ENCODE results near the gene DHRS4L2.
A peak's percentile ranks its signal among the peaks of the same experiment; 100 is the strongest.
"Not testable (repeated sequence)": the region's sequence is repeated elsewhere in the genome, so short reads cannot be mapped to it uniquely, and the experiment has no call there.

DHRS4L2 gene

DNA sequence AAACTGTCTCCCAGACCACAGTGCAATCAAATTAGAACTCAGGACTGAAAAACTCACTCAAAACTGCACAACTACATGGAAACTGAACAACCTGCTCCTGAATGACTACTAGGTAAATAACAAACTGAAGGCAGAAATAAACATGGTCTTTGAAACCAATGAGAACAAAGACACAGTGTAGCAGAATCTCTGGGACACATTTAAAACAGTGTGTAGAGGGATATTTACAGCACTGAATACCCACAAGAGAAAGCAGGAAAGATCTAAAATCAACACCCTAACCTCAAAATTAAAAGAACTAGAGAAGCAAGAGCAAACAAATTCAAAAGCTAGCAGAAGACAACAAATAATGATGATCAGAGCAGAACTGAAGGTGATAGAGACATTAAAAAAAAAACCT is 14.7 kb upstream of the DHRS4L2 start:
- not testable (repeated sequence) for DNase-seq

DNA sequence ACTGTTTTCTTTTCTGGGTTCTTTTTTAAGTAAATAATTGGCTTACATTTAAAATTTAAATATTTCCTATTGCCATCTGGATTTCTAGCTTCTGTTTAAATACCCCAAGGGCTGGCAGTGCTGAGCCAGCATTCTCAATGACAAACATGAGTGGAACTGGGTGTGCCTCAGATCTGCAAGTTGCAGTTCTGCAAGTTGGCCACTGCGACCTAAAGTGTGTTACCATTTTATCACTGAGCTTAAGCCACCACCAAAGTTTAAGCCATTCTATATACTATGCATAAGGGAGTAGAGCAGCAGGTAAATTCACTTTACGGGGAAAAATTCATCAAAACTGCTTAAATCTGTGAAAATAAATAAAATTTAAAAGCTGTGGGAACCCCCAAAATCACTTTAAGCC is 11.5 kb upstream of the DHRS4L2 start:
- DNase-seq = not testable (repeated sequence)

DNA sequence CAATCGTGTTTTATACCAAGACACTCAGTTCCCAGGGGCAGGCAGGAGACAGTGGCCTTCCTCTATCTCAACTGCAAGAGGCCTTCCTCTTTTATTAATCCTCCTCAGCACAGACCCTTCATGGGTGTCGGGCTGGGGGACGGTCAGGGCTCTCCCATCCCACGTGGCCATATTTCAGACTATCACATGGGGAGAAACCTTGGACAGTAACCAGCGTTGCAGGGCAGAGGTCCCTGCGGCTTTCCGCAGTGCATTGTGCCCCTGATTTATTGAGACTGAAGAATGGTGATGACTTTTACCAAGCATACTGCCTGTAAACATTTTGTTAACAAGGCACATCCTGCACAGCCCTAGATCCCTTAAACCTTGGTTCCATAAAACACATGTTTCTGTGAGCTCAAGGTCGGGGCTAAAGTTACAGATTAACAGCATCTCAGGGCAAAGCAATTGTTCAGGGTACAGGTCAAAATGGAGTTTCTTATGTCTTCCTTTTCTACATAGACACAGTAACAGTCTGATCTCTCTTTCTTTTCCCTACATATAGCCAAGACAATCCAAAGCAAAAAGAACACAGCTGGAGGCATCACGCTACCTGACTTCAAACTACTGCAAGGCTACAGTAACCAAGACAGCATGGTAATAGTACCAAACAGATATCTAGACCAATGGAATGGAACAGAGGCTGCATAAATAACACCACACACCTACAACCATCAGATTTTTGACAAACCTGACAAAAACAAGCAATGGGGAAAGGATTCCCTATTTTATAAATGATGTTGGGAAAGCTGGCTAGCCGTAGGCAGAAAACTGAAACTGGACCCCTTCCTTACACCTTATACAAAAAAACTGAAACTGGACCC is 6.5 kb upstream of the DHRS4L2 start:
- not testable (repeated sequence) for DNase-seq

DNA sequence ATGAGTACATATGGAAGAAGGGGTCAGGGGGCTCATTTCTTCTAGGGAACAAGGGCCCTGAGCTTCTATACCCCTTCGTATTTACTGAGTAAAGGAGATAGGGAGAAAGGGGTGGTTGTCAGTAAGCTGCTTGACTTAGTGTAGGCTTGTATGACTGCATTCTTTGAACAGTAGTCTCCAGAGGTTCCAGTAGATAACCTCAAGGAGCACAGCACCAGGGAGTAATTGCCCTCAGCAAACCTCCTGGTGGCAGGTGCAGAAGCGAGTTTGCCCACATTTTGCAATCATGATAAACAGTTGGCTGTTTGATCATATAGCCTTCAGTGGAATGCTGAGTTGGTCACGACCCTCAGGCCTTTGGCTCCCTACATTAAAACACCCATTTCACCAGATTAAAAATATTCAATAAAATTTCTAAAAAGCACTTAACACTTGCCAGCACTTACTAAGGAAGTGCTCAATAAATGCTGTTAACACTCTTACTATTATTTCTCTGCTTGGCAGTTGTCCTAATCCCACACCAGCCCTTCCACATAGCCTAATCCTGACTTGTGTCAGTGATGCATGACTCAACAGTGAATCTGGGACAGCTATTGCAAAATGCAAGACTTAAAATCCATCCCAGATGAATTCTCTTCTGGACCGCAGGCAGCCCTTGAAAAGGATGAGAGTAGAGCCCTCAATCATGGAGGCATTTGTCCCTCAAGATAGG is 3.7 kb upstream of the DHRS4L2 start:
- DNase-seq = no peak

DNA sequence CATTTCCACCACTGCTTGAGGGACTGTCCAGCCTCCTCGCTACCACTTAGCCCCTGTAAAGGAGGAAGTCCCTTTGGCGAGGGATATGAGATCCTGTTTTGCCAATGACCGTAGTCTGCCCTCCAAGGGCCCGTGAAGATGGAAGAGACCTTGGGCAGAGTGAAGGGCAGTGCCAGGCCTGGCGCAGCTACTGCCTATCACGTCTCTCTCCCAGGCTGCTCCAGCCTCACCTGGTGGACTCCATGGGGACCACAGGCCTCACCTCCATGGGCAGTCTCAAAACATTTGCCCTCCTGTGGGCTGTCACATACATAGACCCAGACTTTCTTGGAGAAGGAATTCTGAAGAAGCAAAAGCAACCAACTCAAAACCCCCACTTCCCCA is 514 bp upstream of the DHRS4L2 start:
- DNase-seq = not testable (repeated sequence)

DNA sequence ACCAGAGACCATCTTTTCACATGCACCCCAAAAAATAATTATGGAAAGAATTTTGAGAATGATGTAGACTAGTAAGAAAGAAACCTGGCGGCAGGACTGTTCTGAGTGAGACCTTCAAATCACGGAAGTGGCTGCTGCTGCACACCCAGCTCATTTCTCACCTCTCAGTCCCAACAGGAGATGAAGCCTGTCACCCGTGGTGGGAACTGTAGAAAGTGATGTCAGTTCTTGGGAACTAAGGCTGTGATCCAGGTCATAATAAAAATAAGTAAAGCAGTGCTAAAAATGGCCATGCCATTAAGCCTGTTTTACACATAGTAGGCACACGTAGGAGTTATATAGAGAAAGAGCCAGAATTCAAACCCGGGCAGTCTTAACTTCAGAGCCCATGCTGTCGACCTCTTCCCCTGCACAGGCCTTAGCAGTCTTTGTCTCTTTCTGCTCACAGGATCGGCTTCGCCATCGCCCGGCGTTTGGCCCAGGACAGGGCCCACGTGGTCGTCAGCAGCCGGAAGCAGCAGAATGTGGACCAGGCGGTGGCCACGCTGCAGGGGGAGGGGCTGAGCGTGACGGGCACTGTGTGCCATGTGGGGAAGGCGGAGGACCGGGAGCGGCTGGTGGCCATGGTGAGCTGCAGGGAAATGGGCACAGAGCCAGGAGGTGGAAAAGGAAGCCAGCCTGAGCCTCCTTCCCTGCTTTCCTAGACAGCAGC is 1.2 kb downstream of the DHRS4L2 start:
- DNase-seq = peak; percentile 63

DNA sequence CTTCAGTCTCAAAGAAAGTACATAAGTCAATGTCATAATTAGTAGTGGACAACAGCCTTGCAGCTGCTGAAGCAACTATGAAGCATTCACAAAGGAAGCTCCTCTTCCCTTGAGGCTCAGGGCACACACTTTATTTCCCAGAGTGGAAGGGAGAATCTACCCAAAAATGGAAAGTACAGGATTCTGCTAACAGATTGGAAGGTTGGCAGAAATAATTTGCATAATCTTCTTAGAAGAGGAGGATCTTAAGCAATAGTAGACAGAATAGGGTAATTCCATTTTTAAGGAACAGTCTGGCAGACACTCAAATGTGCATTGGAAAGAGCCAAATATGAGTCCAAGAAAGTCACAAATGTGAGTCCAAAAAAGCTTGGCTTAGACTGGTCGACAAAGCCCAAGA is 2.2 kb downstream of the DHRS4L2 start:
- DNase-seq = not testable (repeated sequence)

DNA sequence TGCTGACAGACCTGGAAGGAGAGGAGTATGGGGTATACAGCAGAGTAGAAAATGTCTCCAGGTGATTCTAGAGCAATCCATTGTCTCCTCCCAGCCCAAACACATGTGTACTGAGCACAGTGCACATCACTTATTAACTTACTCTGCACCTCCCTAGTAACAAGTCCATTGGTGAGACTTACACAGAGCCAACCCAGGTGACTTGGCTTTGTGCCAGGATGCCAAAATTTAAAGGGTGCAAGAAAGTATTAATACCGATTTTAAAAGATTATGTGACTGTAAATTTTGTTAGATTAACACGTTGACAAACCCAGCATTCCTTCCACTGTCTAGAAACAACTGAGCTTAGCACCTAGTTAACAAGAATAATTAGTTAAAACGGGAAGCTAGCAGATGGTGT is 4.3 kb downstream of the DHRS4L2 start:
- DNase-seq = not testable (repeated sequence)

DNA sequence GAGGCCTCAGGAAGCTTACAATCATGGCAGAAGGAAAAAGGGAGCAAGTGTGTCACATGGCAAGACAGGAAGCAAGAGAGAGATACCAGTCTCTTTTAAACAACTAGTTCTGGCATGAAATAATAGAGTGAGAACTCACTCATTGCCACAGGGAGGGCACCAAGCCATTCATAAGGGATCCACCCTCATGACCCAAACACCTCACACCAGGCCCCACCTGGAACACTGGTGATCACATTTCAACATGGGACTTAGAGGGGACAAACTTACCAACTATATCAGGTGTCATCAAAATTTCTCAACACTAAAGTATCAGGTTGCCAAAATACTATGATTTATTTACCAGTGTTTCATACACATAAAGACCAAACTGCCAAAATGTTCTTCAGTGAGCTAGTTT is 7.3 kb downstream of the DHRS4L2 start:
- DNase-seq = not testable (repeated sequence)

DNA sequence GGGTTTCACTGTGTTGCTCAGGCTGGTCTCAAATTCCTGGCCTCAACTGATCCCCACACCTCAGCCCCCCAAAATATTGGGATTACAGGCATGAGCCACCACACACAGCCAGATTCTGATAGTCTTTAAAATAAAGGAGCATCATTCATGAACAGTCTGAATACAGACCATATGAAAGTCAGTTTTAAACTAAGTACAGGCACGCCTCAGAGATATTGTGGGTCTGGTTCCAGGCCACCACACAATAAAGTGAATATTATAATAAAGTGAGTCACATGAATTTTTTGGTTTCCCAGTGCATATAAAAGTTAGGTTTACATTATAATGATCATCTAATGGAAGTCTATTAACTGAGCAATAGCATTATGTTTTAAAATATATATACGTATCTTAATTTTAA is 8.1 kb downstream of the DHRS4L2 start:
- DNase-seq = not testable (repeated sequence)

DNA sequence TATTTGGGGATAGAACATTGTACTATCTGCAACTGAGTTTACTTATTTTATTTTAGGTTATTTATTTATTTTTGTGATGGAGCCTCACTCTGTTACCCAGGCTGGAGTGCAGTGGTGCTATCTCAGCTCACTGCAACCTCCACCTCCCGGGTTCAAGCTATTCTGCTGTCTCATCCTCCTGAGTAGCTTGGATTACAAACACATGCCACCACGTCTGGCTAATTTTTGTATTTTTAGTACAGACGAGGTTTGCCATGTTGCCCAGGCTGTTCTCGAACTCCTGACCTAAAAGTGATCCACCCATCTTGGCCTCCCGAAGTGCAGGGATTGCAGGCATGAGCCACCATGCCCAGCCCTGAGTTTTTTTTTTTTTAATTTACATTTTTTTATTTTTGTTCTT is 10.9 kb downstream of the DHRS4L2 start:
- DNase-seq = not testable (repeated sequence)

DNA sequence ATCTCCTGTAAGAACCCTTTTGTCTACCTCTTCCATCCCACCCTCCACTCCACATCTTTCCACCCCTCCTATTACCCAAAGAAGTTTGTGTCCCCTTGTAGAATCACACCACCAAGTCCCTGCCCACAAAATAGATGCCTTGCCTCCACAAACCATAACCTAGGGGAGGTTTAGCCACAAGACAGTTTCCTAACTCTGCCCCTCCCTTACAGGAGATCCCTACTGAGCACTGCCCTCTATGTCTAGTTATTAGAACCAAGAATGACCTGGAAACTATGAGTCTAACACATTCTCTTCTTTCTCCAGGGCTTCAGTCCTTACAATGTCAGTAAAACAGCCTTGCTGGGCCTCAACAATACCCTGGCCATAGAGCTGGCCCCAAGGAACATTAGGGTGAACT is 12.3 kb downstream of the DHRS4L2 start:
- DNase-seq = not testable (repeated sequence)

DNA sequence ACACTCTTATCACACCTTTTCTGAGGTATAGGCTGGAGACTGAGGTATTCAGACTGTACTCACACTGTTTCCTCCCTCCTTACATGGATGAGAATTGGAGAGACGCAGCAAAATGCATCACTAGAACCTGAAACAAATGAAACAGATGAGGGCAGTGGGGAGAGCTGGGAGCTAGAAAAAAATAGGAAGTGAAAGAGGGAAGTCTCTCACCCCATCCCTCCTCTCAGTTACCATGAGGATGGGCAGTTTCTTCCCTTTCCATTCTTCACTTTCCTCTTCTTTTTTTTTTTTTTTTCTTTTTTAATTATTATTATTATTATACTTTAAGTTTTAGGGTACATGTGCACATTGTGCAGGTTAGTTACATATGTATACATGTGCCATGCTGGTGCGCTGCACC is 12.9 kb downstream of the DHRS4L2 start:
- not testable (repeated sequence) for DNase-seq

DNA sequence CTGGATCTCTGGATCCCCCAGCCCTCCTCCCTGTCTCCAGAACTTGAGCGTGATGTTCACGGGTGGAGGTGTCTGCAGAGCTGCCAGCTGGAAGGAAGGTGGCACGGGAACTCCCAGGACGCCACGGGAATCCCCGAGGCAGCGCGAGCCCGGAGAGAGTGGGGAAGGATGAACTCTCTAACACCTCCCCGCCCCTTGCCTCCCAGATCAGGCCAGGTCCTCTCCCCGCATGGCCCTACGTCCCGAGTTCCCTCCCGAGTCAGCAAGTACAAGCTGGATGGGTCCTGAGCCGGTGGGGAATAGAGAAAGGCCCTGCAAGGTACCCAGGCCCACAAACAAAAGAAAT is 17.7 kb downstream of the DHRS4L2 start:
- DNase-seq = not testable (repeated sequence)

DNA sequence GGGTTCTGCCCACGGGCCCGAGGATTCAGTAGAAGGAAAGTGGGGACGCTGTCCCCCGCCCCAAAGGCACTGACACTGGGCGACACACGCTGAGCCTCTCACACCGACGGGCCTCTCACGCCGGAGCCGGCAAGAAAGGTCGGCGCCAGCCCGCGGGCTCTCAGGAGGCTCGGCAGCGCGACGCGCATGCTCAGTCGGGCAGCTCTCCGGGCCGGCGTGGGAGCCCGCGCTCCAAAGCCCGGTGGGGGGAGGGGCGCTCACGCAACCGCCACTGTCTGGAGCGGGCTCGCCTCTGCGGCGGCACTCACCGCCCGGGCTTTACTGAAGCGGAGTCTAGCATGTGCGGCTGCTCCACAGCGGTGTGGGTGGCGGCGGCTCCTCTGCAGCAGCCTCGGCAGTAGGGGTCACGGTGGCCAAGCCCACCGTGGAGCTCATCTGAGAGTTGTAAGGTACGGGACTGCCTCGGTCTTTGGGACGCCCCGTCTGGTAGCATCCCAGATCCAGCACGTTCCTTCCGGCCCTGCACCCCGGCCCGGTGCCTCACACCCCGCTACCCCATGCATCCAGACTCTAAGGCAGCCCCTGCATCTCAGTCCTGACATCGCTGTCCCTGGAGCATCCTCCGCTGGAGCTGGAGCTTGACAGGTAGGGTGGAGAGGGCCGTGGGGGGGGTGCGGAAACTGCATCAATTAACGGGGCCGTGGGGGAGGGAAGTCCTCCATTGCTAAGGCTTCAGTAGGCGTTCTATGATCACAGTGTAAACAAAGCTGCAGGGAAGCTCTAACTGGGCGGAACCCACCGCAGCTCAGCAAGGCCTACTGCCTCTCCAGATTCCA is 18.3 kb downstream of the DHRS4L2 start:
- peak; percentile 52 for DNase-seq

DNA sequence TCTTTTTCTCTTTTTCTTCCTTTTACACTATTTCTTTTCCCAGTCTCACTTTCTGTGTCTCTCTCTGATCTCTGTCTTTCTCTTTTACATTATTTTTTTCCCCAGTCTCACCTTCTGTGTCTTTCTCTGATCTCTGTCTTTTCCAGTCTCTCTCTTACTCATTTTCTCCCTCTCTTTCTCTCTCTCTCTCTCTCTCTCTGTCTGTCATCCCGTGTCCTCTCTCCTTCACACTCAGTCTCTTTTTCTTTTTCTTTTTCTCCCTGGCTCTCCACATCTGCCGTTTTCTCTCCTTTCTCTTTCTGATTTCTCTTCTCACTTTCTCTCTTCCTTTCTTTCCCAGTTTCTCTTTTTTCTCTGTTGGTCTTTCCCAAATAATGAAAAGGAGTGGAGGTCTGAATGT is 22.3 kb downstream of the DHRS4L2 start:
- DNase-seq = no peak

DNA sequence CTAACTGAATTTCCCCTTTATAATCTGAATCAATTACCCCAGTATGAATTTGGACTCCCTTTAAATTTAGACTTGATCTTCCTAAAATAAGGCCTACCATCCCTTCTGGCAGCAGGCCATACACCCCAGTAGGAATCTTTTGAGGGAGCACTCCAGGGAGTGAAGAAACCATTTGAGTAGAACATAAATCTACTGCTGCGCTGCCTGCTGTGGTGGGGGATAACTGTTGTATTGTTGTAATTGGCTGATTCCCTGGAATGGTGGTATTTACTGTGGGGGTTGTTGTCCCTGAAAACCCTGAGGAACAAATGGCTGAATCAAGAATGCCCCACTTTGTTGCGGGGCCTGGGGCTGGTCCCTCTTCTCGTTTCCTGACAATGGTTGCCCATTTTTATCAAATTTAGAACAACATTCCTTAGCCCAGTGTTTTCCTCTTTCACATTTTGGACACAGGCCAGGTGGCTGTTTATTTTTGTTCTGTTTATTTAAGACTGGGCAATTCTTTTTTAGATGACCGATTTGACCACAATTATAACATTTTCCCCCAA is 24.1 kb downstream of the DHRS4L2 start:
- DNase-seq = not testable (repeated sequence)

DNA sequence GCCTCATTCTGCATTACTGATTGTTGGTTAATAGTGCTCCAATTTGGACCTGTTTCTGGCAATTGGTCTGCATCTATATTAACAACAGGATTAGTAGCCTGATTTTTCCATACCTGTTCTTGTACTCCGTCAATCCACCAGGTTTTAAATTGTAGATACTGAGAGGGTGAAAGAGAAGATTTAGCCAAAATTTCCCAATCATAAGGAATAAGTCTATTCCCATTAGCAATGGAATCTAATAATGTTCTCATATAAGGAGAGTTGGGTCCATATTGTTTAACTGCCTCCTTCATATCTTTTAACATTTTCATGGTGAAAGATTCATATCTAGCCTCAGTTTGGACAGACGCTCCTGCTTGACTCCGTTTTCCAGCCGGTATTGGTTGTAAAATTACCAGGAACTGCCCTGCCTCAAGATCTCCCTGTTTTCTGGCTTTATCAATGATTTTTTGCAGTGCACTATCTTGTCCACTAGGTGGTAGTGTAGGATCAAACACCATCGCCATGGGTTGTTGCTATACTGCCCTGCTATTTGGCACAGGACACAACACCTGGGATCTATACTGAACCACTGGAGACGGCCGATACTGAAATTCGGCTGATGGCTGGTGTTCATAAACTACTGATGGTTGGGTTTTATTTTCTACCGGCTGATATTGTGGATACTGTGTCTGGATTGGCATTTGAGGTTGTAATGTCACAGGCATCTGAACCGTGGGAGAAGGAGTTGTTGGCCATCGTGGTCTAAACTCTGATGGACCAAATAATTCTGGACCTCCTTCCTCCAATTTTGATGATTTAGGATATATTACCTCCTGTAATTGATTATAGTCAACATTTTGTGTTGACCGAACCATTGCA is 25.2 kb downstream of the DHRS4L2 start:
- DNase-seq = peak; percentile 78

DNA sequence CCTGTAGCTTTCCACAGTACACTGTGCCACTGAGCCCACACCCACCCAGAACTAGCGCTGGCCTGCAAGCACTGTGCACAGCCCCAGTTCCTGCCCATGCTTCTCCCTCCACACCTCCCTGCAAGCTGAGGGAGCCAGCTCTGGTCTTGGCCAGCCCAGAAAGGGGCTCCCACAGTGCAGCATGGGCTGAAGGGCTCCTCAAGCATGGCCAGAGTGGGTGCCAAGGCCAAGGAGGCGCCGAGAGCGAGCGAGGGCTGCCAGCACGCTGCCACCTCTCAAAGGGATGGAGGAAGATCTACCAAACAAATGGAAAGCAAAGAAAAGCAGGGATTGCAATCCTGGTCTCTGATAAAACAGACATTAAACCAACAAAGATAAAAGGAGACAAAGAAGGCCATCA is 27.0 kb downstream of the DHRS4L2 start:
- not testable (repeated sequence) for DNase-seq

DNA sequence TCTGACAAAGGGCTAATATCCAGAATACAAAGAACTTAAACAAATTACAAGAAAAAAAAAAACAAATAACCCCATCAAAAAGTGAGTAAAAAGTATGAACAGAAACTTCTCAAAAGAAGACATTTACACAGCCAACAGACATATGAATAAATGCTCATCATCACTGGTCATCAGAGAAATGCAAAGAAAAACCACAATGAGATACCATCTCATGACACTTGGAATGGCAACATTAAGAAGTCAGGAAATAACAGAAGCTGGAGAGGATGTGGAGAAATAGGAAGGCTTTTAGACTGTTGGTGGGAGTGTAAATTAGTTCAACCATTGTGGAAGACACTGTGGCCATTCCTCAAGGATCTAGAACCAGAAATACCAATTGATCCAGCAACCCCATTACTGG is 30.2 kb downstream of the DHRS4L2 start:
- DNase-seq = not testable (repeated sequence)

DNA sequence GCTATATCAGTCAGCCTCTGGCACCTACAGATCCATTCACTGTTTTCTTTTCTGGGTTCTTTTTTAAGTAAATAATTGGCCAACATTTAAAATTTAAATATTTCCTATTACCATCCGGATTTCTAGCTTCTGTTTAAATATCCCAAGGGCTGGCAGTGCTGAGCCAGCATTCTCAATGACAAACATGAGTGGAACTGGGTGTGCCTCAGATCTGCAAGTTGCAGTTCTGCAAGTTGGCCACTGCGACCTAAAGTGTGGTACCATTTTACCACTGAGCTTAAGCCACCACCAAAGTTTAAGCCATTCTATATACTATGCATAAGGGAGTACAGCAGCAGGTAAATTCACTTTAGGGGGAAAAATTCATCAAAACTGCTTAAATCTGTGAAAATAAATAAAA is 31.2 kb downstream of the DHRS4L2 start:
- DNase-seq = not testable (repeated sequence)
